ENCODE data around the gene SERPIND1. TPM values are rescaled to one million over a fixed set of nuclear protein-coding genes. Genes with fewer than 3 reads are reported as not detected.
A peak's percentile ranks its signal among the peaks of the same experiment; 100 is the strongest.
"Not testable (repeated sequence)": the region's sequence is repeated elsewhere in the genome, so short reads cannot be mapped to it uniquely, and the experiment has no call there.

SERPIND1 gene
- under 1 TPM in 2 of 4 donors, not detected in 2; 0.24 to 0.37 TPM for total RNA-seq

- DNase-seq (ENCODE audit: low spot score), result no peak
- no peak for TF ChIP-seq CTCF (IDR thresholded peaks at IDR 0.05)
- no peak for ATAC-seq (ENCODE audit: low FRiP score)
These were observed at the start of gene SERPIND1 for GRCh38 chr22:20773793-20774212. Gene SERPIND1, plus strand, starts transcription at chr22:20774113. Its CDS starts 5,200 bp downstream, at chr22:20779313.

GRCh38 chr22:20724676-20725454 lies 49.0 kb upstream of the SERPIND1 start:
- TF ChIP-seq CTCF (IDR thresholded peaks at IDR 0.05), result no peak
- DNase-seq (ENCODE audit: low spot score) (no peak), ATAC-seq (ENCODE audit: low FRiP score) (no peak)

GRCh38 chr22:20725987-20726558 lies 47.8 kb upstream of the SERPIND1 start:
- no peak for DNase-seq (ENCODE audit: low spot score)
- ATAC-seq (ENCODE audit: low FRiP score), result no peak
- no peak for TF ChIP-seq CTCF (IDR thresholded peaks at IDR 0.05)

- TF ChIP-seq CTCF (IDR thresholded peaks at IDR 0.05), result no peak
- DNase-seq (ENCODE audit: low spot score) (no peak), ATAC-seq (ENCODE audit: low FRiP score) (no peak)
These were observed 46.5 kb upstream of the SERPIND1 start for GRCh38 chr22:20727118-20728015.

GRCh38 chr22:20728523-20729190 lies 45.3 kb upstream of the SERPIND1 start:
- DNase-seq (ENCODE audit: low spot score) (no peak), ATAC-seq (ENCODE audit: low FRiP score) (no peak)
- TF ChIP-seq CTCF (IDR thresholded peaks at IDR 0.05), result no peak

- DNase-seq (ENCODE audit: low spot score) (no peak), ATAC-seq (ENCODE audit: low FRiP score) (peak; percentile 9)
- no peak for TF ChIP-seq CTCF (IDR thresholded peaks at IDR 0.05)
These were observed 44.7 kb upstream of the SERPIND1 start for GRCh38 chr22:20729194-20729593.

GRCh38 chr22:20732431-20732830 lies 41.5 kb upstream of the SERPIND1 start:
- not testable (repeated sequence) for DNase-seq (ENCODE audit: low spot score); ATAC-seq (ENCODE audit: low FRiP score)

- ATAC-seq (ENCODE audit: low FRiP score); DNase-seq (ENCODE audit: low spot score): not testable (repeated sequence)
These were observed 38.4 kb upstream of the SERPIND1 start for GRCh38 chr22:20735356-20736162.

- DNase-seq (ENCODE audit: low spot score); ATAC-seq (ENCODE audit: low FRiP score): not testable (repeated sequence)
These were observed 37.0 kb upstream of the SERPIND1 start for GRCh38 chr22:20736891-20737290.

All from omental fat pad (tissue), 4 donors.